ENCODE data around the gene ABCA4. TPM values are rescaled to one million over a fixed set of nuclear protein-coding genes. Genes with fewer than 3 reads are reported as not detected.
A peak's percentile ranks its signal among the peaks of the same experiment; 100 is the strongest.

ABCA4 gene
- total and polyA plus RNA-seq, 4 donors = 0.08 to 0.63 (median 0.21) TPM

GRCh38 chr1:94096797-94097549, 24.0 kb downstream of the ABCA4 start:
- Histone ChIP-seq H3K27me3 (ENCODE audit: control insufficient read depth in 1 of 2, insufficient read depth in 2 of 2, low read length in 1 of 2) (no peaks in the 10 kb centered on the region), H3K4me1 (ENCODE audit: control insufficient read depth in 1 of 2, insufficient read depth in 2 of 2, low read length in 2 of 2) (peaks cover 0 to 9% of the 10 kb centered on the region in 2 donors), H3K36me3 (ENCODE audit: control insufficient read depth in 1 of 2, insufficient read depth in 2 of 2, low read length in 1 of 2) (no peaks in the 10 kb centered on the region), H3K9me3 (ENCODE audit: control insufficient read depth, low read length) (no peaks in the 10 kb centered on the region), H3K4me3 (ENCODE audit: low read length in 2 of 2) (no peak overlapping the region), H3K27ac (ENCODE audit: low read depth in 1 of 2, low read length in 2 of 2) (no peak overlapping the region)
- ATAC-seq (ENCODE audit: low FRiP score) (no peak), DNase-seq (peak in 1 of 2 donors; percentile 62)
- WGBS, 2 donors = 48 to 56% methylated on average over 10 of the region's 10 CpGs
- intact Hi-C loops (cut with DNase I) = no loop called here

- Histone ChIP-seq H3K9me3 (ENCODE audit: control insufficient read depth, low read length) (no peaks in the 10 kb centered on the region), H3K4me1 (ENCODE audit: control insufficient read depth in 1 of 2, insufficient read depth in 2 of 2, low read length in 2 of 2) (peaks cover 0 to 9% of the 10 kb centered on the region in 2 donors), H3K27me3 (ENCODE audit: control insufficient read depth in 1 of 2, insufficient read depth in 2 of 2, low read length in 1 of 2) (no peaks in the 10 kb centered on the region), H3K4me3 (ENCODE audit: low read length in 2 of 2) (no peak overlapping the region), H3K36me3 (ENCODE audit: control insufficient read depth in 1 of 2, insufficient read depth in 2 of 2, low read length in 1 of 2) (no peaks in the 10 kb centered on the region), H3K27ac (ENCODE audit: low read depth in 1 of 2, low read length in 2 of 2) (peak overlapping the region in 1 of 2 donors; percentile 27)
- WGBS, 2 donors = 67 to 74% methylated on average over 14 of the region's 14 CpGs
- ATAC-seq (ENCODE audit: low FRiP score) = peak; percentile 47
- intact Hi-C loops (cut with DNase I) = no loop called here
- DNase-seq = peak in 1 of 2 donors; percentile 70
Observed at GRCh38 chr1:94095744-94096469, 25.0 kb downstream of the ABCA4 start.

DNA sequence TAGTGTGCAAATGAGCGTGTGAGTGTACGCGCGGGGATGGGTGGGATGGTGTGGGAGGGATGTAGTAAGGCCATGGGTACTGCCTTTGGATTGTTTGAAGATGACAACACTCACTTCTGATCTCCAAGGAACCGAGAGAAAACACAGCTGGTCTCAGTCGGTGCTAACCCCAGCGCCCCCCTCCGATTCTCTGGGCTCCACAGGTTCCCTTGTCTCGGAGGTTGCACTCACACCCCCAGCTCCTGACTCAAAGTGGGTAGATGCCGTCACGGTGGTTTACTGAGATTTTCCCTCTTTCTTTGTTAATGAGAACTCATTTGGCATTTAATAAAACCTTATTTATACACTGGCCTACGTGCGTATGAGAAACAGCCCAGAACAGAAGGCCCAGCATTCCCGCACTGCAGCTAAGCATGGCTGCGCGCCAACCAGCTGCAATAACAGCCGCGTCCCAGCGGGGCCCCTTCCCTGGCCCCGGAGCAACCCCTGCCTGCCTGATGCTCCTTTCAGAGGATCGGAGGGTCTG, 25.8 kb downstream of the ABCA4 start:
- H3K27ac ChIP-seq (ENCODE audit: low read depth in 1 of 2, low read length in 2 of 2) = peak overlapping the region in 1 of 2 donors; percentile 9
- ATAC-seq (ENCODE audit: low FRiP score) (peak; percentile 88), DNase-seq (peak; percentile 87 to 91)
- H3K9me3 ChIP-seq (ENCODE audit: control insufficient read depth, low read length) = no peaks in the 10 kb centered on the region
- intact Hi-C loops (cut with DNase I) = no loop called here
- no peaks in the 10 kb centered on the region for H3K36me3 ChIP-seq (ENCODE audit: control insufficient read depth in 1 of 2, insufficient read depth in 2 of 2, low read length in 1 of 2)
- H3K4me1 ChIP-seq (ENCODE audit: control insufficient read depth in 1 of 2, insufficient read depth in 2 of 2, low read length in 2 of 2) = peaks cover 0 to 9% of the 10 kb centered on the region in 2 donors
- H3K4me3 ChIP-seq (ENCODE audit: low read length in 2 of 2) = no peak overlapping the region
- 23 to 26% methylated on average over 21 of the region's 21 CpGs for WGBS, 2 donors
- no peaks in the 10 kb centered on the region for H3K27me3 ChIP-seq (ENCODE audit: control insufficient read depth in 1 of 2, insufficient read depth in 2 of 2, low read length in 1 of 2)

- peak; percentile 83 to 91 for DNase-seq
- ATAC-seq (ENCODE audit: low FRiP score) = peak; percentile 71
- H3K27ac ChIP-seq (ENCODE audit: low read depth in 1 of 2, low read length in 2 of 2) = peak overlapping the region in 1 of 2 donors; percentile 85
- intact Hi-C loops (cut with DNase I) = no loop called here
- H3K4me3 ChIP-seq (ENCODE audit: low read length in 2 of 2) = no peak overlapping the region
- 34 to 35% methylated on average over 14 of the region's 14 CpGs for WGBS, 2 donors
- peaks cover 0 to 9% of the 10 kb centered on the region in 2 donors for H3K4me1 ChIP-seq (ENCODE audit: control insufficient read depth in 1 of 2, insufficient read depth in 2 of 2, low read length in 2 of 2)
- no peaks in the 10 kb centered on the region for H3K9me3 ChIP-seq (ENCODE audit: control insufficient read depth, low read length)
- no peaks in the 10 kb centered on the region for H3K36me3 ChIP-seq (ENCODE audit: control insufficient read depth in 1 of 2, insufficient read depth in 2 of 2, low read length in 1 of 2)
- no peaks in the 10 kb centered on the region for H3K27me3 ChIP-seq (ENCODE audit: control insufficient read depth in 1 of 2, insufficient read depth in 2 of 2, low read length in 1 of 2)
Observed at GRCh38 chr1:94094469-94095111, 26.4 kb downstream of the ABCA4 start.

- WGBS, 2 donors = 48 to 54% methylated on average over 6 of the region's 6 CpGs
- no peaks in the 10 kb centered on the region for H3K9me3 ChIP-seq (ENCODE audit: control insufficient read depth, low read length)
- DNase-seq (no peak), ATAC-seq (ENCODE audit: low FRiP score) (no peak)
- intact Hi-C loops (cut with DNase I) = no loop called here
- peak overlapping the region in 1 of 2 donors; percentile 85 for H3K27ac ChIP-seq (ENCODE audit: low read depth in 1 of 2, low read length in 2 of 2)
- H3K4me3 ChIP-seq (ENCODE audit: low read length in 2 of 2) = no peak overlapping the region
- H3K27me3 ChIP-seq (ENCODE audit: control insufficient read depth in 1 of 2, insufficient read depth in 2 of 2, low read length in 1 of 2) = no peaks in the 10 kb centered on the region
- H3K4me1 ChIP-seq (ENCODE audit: control insufficient read depth in 1 of 2, insufficient read depth in 2 of 2, low read length in 2 of 2) = peaks cover 0 to 9% of the 10 kb centered on the region in 2 donors
- H3K36me3 ChIP-seq (ENCODE audit: control insufficient read depth in 1 of 2, insufficient read depth in 2 of 2, low read length in 1 of 2) = no peaks in the 10 kb centered on the region
Observed at GRCh38 chr1:94093996-94094395, 27.0 kb downstream of the ABCA4 start.

GRCh38 chr1:94093396-94093795, 27.6 kb downstream of the ABCA4 start:
- intact Hi-C loops (cut with DNase I) = no loop called here
- Histone ChIP-seq H3K4me3 (ENCODE audit: low read length in 2 of 2) (no peak overlapping the region), H3K27ac (ENCODE audit: low read depth in 1 of 2, low read length in 2 of 2) (no peak overlapping the region), H3K4me1 (ENCODE audit: control insufficient read depth in 1 of 2, insufficient read depth in 2 of 2, low read length in 2 of 2) (peaks cover 0 to 9% of the 10 kb centered on the region in 2 donors), H3K27me3 (ENCODE audit: control insufficient read depth in 1 of 2, insufficient read depth in 2 of 2, low read length in 1 of 2) (no peaks in the 10 kb centered on the region), H3K9me3 (ENCODE audit: control insufficient read depth, low read length) (no peaks in the 10 kb centered on the region), H3K36me3 (ENCODE audit: control insufficient read depth in 1 of 2, insufficient read depth in 2 of 2, low read length in 1 of 2) (no peaks in the 10 kb centered on the region)
- 96% methylated on average over 4 of the region's 4 CpGs for WGBS, 2 donors
- ATAC-seq (ENCODE audit: low FRiP score) (no peak), DNase-seq (no peak)

GRCh38 chr1:94092210-94092613, 28.7 kb downstream of the ABCA4 start:
- WGBS, 2 donors = 77 to 81% methylated on average over 4 of the region's 4 CpGs
- H3K27me3 ChIP-seq (ENCODE audit: control insufficient read depth in 1 of 2, insufficient read depth in 2 of 2, low read length in 1 of 2) = no peaks in the 10 kb centered on the region
- no peaks in the 10 kb centered on the region for H3K36me3 ChIP-seq (ENCODE audit: control insufficient read depth in 1 of 2, insufficient read depth in 2 of 2, low read length in 1 of 2)
- DNase-seq (no peak), ATAC-seq (ENCODE audit: low FRiP score) (peak; percentile 31)
- H3K27ac ChIP-seq (ENCODE audit: low read depth in 1 of 2, low read length in 2 of 2) = no peak overlapping the region
- peaks cover 0 to 9% of the 10 kb centered on the region in 2 donors for H3K4me1 ChIP-seq (ENCODE audit: control insufficient read depth in 1 of 2, insufficient read depth in 2 of 2, low read length in 2 of 2)
- intact Hi-C loops (cut with DNase I) = no loop called here
- no peaks in the 10 kb centered on the region for H3K9me3 ChIP-seq (ENCODE audit: control insufficient read depth, low read length)
- H3K4me3 ChIP-seq (ENCODE audit: low read length in 2 of 2) = no peak overlapping the region

GRCh38 chr1:94090761-94091160, 30.2 kb downstream of the ABCA4 start:
- WGBS, 2 donors = 88 to 93% methylated on average over 3 of the region's 3 CpGs
- no peaks in the 10 kb centered on the region for H3K9me3 ChIP-seq (ENCODE audit: control insufficient read depth, low read length)
- ATAC-seq (ENCODE audit: low FRiP score) (no peak), DNase-seq (no peak)
- H3K4me3 ChIP-seq (ENCODE audit: low read length in 2 of 2) = no peak overlapping the region
- no peaks in the 10 kb centered on the region for H3K27me3 ChIP-seq (ENCODE audit: control insufficient read depth in 1 of 2, insufficient read depth in 2 of 2, low read length in 1 of 2)
- H3K27ac ChIP-seq (ENCODE audit: low read depth in 1 of 2, low read length in 2 of 2) = no peak overlapping the region
- H3K4me1 ChIP-seq (ENCODE audit: control insufficient read depth in 1 of 2, insufficient read depth in 2 of 2, low read length in 2 of 2) = peaks cover 0 to 9% of the 10 kb centered on the region in 2 donors
- intact Hi-C loops (cut with DNase I) = no loop called here
- no peaks in the 10 kb centered on the region for H3K36me3 ChIP-seq (ENCODE audit: control insufficient read depth in 1 of 2, insufficient read depth in 2 of 2, low read length in 1 of 2)

Data from aorta (tissue), 5 donors.